Colon (tissue), 2 donors: ENCODE data around the gene TWIST2.

Experiments used
- FAIRE-seq: peaks from 2 replicates; lab custom pipeline; 2012; peaks lifted over from hg19 to GRCh38; lab: Jason Lieb, UNC
- donor health status: control.
- donor health status: control.

The TWIST2 gene

GRCh38 chr2:238847841-238848690, at the start of gene TWIST2:
TWIST2 (plus strand) TSS chr2:238848085; CDS start chr2:238848216, 131 bp downstream.
- no peak for FAIRE-seq

DNA sequence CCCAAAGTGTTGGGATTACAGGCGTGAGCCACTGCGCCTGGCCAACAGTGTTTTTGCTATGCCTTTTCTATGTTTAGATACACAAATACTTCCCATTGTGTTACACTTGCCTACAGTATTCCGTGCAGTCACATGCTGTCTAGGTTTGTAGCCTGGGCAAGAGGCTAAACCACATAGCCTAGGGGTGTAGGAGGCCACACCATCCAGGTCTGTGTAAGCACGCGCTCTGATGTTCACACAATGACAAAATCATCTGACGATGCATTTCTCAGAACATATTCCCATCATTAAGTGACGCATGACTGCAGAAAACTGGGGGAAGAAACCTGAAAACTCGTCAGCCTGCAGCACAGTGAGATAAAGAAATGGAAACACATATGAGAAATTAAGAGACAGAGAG, 46.1 kb upstream of the TWIST2 start:
- no peak for FAIRE-seq

GRCh38 chr2:238802957-238803356, 44.9 kb upstream of the TWIST2 start:
- FAIRE-seq = no peak

GRCh38 chr2:238803996-238804870, 43.7 kb upstream of the TWIST2 start:
- FAIRE-seq = no peak

GRCh38 chr2:238808761-238809160, 39.1 kb upstream of the TWIST2 start:
- no peak for FAIRE-seq

- FAIRE-seq = no peak
These were observed 37.6 kb upstream of the TWIST2 start for GRCh38 chr2:238810321-238810720.

- no peak for FAIRE-seq
These were observed 36.6 kb upstream of the TWIST2 start for GRCh38 chr2:238811293-238811692.

GRCh38 chr2:238811759-238812158, 36.1 kb upstream of the TWIST2 start:
- FAIRE-seq = no peak

DNA sequence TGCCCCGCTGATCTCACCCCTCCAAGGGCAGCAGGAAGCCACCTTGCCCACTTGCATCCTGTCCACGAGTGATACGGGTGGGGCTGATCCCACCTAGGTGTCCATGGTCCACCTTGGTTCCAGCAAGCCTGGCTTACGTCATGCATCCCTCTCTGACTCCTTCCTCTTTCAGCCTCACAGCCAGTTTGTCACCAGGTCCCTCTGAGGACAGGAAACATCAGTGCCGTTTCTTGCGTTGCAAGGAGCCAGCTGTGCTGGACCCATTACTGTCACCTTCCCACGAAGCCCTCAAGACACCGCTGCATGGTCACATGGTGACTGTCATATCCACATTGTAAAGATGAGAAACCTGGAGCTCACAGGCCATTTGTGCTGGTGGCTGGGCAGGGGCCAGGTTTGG, 34.8 kb upstream of the TWIST2 start:
- no peak for FAIRE-seq

GRCh38 chr2:238814815-238815214, 33.1 kb upstream of the TWIST2 start:
- no peak for FAIRE-seq

GRCh38 chr2:238816291-238816690, 31.6 kb upstream of the TWIST2 start:
- FAIRE-seq = no peak

DNA sequence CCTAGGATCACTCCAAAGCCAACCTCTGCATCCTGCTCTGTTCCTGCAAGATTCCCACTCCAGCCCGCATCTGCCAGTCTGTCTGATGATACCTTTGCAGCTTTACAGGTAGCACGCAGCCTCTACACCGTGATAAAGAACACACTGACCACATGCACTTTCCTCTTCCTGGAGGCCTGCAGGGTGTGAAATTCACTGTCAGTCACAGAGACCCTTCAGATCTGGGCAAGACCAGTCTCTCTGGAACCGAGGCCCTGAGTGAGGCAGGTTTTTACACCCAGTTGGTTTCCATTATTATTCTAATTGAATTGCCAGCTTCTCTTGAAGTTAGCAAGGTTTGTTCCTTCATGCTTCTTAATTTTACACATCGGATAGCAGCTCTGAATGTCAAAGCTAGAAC, 30.5 kb upstream of the TWIST2 start:
- no peak for FAIRE-seq

DNA sequence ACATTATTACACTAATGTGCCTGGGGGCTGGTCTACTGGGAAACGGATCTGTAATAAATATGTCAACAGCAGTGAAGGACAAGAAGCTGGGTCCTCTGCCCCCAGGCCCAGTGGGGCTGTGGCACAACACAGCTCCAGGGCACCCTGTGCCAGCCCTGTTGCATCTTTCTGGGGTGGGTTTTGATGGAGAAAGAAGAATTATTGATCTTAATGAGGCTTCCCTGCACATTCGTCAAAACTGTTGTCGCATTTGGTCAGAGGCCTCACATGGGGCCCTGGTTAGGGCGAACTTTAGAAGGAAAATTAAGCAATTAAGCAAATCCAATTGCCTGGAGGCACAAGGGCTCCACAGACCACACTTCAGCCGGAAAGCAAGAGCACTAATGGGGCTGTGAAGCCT, 30.0 kb upstream of the TWIST2 start:
- no peak for FAIRE-seq

- no peak for FAIRE-seq
These were observed 29.3 kb upstream of the TWIST2 start for GRCh38 chr2:238818561-238818960.

- FAIRE-seq = no peak
These were observed 27.7 kb upstream of the TWIST2 start for GRCh38 chr2:238820197-238820596.

DNA sequence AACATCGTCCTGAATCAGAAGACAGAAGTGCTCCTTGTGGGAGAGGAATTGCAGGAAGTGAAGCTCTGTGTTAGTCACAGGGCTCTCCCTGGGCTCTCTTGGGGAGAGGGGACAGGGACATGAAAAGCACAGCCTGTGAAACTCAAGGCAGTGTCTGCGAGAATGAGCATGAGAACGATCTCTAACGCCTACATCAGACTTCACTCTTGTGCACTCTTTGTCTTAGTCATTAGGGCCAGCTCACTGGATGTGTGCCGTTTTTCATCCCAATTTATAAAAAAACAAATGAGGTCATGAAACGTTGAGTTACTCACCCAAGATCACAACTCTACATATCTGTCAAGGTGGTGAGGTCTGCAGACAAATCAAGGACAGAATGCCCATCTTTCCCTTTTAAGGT, 27.0 kb upstream of the TWIST2 start:
- FAIRE-seq = no peak

DNA sequence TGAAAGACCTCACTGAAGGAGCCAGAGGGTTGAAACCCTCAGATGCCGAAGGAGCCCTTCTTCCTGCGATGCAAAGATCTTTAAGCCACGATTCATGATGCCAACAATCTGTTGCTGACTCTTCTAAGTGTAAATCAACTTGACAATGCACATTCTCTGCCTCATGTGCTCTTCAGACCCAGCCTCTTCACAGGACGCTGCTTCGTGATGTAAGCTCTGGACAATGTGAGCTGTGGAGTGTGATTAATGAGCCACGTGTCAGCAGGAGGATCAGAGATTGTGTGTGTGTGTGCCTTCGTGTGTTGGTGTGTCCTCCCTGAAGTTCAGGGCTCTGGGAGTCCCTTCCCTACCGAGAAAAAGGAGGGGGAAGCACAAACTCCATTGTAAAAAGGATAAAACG, 26.5 kb upstream of the TWIST2 start:
- FAIRE-seq = no peak

DNA sequence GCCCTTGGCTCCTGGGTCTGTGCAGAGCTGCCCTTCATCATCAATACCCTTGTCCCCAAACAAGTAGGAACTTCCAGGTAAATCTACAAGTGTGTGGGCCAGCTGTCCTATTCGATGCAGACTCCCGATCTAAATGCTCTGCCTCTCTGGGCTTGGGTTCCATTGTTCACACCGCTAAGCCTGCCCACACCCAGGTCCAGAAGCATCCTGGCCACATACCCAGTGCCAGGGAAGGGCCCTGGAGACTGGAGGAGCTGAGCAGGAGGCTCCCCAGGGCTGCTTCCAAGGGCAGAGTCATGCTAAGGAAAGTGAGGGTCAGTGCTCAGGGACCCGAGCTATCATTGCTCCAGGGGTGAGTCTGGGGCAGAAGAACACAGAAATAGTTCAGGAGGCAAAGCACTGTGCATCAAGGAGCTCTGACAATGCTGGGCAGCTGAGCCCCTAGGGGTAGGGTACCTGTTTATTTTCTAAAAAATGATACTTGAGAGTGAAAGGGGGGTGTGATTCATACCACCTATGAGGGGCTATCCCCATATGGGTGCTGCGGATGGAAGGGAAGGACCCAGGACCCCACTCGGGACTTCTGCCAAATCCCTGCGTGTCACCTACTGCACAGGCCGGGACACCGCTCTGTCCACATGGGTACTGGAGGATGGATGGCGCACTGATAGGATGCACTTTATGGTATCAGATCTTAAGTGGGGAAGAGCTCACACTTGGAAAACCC, 25.8 kb upstream of the TWIST2 start:
- FAIRE-seq = no peak

DNA sequence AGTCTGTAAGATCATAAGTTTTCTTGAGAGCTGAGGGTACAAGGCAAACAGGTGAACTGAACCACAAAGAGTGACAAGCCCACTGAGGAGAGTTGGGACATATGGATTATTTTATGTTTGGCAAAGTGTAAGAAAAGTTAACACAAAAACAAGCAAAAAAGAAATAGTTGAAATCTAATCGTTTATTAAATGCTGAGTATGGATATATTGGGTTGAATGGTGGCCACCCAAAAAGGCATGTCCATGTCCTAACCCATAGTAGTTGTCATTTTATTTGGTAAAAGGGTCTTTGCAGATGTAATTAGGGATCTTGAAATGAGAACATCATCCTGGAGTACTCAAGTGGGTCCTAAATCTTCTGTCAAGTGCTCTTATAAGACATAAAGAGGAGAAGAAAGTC, 24.9 kb upstream of the TWIST2 start:
- FAIRE-seq = no peak

DNA sequence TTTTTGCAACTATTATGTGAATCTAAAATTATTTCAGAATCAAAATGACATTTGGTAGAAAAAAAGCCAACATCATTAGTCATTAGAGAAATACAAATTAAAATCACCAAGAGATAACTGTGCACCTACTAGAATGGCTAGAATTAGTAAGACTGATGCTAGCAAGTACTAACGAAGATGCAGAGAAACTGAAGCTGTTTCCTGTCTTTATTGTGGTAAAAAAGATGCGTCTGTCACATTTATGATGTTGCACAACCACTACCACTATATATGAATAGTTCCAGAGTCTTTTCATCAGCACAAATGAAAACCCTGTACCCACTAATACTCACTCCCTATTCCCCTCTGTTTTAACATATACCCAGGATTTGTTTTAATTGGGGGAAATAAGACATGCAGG, 16.7 kb upstream of the TWIST2 start:
- no peak for FAIRE-seq

DNA sequence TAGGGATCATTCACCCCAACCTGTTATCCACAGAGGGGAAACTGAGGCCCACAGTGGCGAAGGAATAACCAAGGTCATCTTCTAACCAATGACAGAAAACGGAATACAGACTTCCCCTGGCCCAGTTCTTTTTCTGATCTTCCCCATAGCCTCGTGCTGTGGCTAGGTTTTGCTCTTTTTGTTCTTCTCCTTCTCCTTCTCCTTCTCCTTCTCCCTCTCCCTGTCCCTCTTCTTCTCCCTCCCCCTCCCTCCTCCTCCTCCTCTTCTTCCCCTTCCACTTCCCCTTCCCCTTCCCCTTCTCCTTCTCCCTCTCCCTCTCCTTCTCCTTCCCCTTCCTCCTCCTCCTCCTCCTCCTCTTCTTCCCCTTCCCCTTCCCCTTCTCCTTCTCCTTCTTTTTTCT, 12.9 kb upstream of the TWIST2 start:
- FAIRE-seq = no peak

- no peak for FAIRE-seq
These were observed 12.1 kb upstream of the TWIST2 start for GRCh38 chr2:238835726-238836301.
